Activated T-cell treated with anti-CD3 and anti-CD28 coated beads, Interleukin-2, amount 50 U/mL, for 72 hours (primary cell): ENCODE data around the gene DHRSX. TPM values are rescaled to one million over a fixed set of nuclear protein-coding genes. Genes with fewer than 3 reads are reported as not detected.
"Not testable (repeated sequence)": the region's sequence is repeated elsewhere in the genome, so short reads cannot be mapped to it uniquely, and the experiment has no call there.

ENCODE experiments used
- ATAC-seq, 2 donors: fragments of 150-1000 bp; cut with Tn5 transposase; replicated peaks in 1 of 2; 2 replicates each; pipeline ENCODE4 v1.10.0; 2021; ENCODE audit warnings: moderate library complexity in 2 of 2, mild to moderate bottlenecking in 1 of 2
- DNase-seq, 2 donors: peaks; one replicate each; pipeline ENCODE4 v3.0.0; 2021 to 2022; ENCODE audit warnings: mixed read lengths in 1 of 2
- H3K27ac Mint-ChIP-seq: one replicate; pipeline ENCODE4 v1.8.0; 2022; ENCODE audit warnings: mild to moderate bottlenecking, moderate library complexity, mixed read lengths
- H3K27me3 Mint-ChIP-seq: one replicate; pipeline ENCODE4 v1.8.0; 2022; ENCODE audit warnings: low read depth, mixed read lengths
- H3K36me3 Mint-ChIP-seq, 2 donors: one replicate each; pipeline ENCODE4 v1.8.0; 2022; ENCODE audit warnings: mixed read lengths in 2 of 2, mild to moderate bottlenecking in 1 of 2; ENCODE audit not compliant: insufficient read depth in 2 of 2
- H3K4me1 Mint-ChIP-seq: one replicate; pipeline ENCODE4 v1.8.0; 2022; ENCODE audit warnings: low read depth, mixed read lengths
- H3K4me3 Mint-ChIP-seq, 2 donors: one replicate each; pipeline ENCODE4 v1.8.0; 2022; ENCODE audit warnings: mild to moderate bottlenecking in 2 of 2, mixed read lengths in 2 of 2, moderate library complexity in 2 of 2
- H3K9me3 Mint-ChIP-seq, 2 donors: one replicate each; pipeline ENCODE4 v1.8.0; 2022; ENCODE audit warnings: mixed read lengths in 2 of 2
- total RNA-seq, 2 donors: library from RNA; stranded (reverse); gene quantifications; one replicate each; pipeline ENCODE4 v1.2.3, GENCODE V29; 2022

The DHRSX gene
- total RNA-seq, 2 donors from 2014 or later = 24.0 to 26.0 TPM

DNA sequence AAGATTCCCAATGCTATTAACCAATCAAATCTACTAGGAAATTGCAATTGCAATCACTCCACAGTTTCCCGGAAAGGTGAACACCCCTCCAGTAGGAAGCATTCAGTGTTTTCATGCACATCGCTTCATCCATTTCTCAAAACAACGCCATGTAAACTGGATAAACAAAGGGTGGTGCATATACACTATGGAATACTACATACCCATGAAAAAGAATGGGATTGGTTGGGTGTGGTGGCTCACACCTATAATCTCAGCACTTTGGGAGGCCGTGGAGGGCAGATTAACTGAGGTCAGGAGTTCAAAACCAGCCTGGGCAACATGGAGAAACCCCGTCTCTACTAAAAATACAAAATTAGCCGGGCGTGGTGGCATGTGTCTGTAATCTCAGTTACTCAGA, 29.1 kb downstream of the DHRSX start:
- no peak for ATAC-seq
- Mint-ChIP-seq H3K4me3 (no peak overlapping the region), H3K9me3 (peaks cover 0 to 6% of the 10 kb centered on the region in 2 donors), H3K27me3 (no peaks in the 10 kb centered on the region), H3K36me3 (peaks cover 6% of the 10 kb centered on the region in 2 donors), H3K27ac (no peak overlapping the region), H3K4me1 (no peaks in the 10 kb centered on the region)
- DNase-seq = no peak

DNA sequence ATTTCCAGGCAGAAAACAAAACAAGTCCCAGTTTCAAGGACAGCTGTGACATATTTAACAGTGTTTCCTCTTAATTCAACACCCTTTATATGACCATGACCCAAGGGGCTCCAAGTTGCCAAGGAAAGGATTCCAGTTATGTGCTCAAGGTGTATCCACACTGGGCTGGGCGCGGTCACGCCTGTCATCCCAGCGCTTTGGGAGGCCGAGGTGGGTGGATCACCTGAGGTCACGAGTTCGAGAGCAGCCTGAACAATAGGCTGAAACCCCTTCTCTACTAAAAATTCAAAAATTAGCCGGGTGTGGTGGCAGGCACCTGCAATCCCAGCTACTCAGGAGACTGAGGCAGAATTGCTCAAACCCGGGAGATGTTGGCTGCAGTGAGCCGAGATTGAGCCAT, 29.6 kb downstream of the DHRSX start:
- H3K4me1 Mint-ChIP-seq, H3K4me3 Mint-ChIP-seq, DNase-seq, H3K36me3 Mint-ChIP-seq, H3K27ac Mint-ChIP-seq, ATAC-seq, H3K9me3 Mint-ChIP-seq, H3K27me3 Mint-ChIP-seq: not testable (repeated sequence)

DNA sequence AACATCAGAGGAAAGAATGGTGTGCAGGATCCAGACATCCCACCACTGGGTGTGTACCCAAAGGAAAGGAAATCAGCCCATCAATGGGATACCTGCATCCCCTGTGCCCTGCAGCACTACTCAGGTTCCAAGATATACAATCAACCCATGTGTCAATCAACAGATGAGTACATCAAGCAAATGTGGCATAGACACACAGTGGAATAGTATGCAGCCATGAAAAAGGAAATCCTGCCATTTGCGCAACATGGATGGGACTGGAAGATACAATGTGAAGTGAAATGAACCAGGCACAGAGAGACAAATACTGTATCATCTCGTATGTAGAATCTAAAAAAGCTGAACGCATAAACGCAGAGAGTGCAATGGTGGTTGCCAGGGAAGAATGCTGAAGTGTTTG, 30.9 kb downstream of the DHRSX start:
- DNase-seq, H3K36me3 Mint-ChIP-seq, H3K27me3 Mint-ChIP-seq, H3K4me1 Mint-ChIP-seq, H3K4me3 Mint-ChIP-seq, H3K9me3 Mint-ChIP-seq, H3K27ac Mint-ChIP-seq, ATAC-seq: not testable (repeated sequence)

DNA sequence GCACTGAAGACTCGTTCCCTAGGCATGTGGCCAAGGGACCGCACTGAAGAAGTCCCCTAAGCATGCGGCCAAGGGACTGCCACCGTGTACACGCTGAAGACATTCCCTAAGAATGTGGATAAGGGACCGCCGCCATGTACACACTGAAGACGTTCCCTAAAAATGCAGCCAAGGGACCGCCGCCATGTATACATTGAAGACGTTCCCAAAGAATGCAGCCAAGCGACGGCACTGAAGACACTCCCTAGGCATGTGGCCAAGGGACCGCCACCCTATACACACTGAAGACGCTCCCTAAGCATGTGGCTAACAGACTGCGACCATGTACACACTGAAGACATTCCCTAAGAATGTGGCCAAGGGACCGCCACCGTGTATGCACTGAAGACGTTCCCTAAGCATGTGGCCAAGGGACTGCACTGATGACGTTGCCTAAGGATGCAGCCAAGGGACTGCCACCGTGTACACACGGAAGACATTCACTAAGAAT, 31.5 kb downstream of the DHRSX start:
- Mint-ChIP-seq H3K4me3 (no peak overlapping the region), H3K36me3 (peaks cover 6% of the 10 kb centered on the region in 2 donors), H3K4me1 (no peaks in the 10 kb centered on the region), H3K27me3 (no peaks in the 10 kb centered on the region), H3K27ac (no peak overlapping the region), H3K9me3 (peaks cover 0 to 6% of the 10 kb centered on the region in 2 donors)
- ATAC-seq (no peak), DNase-seq (no peak)

DNA sequence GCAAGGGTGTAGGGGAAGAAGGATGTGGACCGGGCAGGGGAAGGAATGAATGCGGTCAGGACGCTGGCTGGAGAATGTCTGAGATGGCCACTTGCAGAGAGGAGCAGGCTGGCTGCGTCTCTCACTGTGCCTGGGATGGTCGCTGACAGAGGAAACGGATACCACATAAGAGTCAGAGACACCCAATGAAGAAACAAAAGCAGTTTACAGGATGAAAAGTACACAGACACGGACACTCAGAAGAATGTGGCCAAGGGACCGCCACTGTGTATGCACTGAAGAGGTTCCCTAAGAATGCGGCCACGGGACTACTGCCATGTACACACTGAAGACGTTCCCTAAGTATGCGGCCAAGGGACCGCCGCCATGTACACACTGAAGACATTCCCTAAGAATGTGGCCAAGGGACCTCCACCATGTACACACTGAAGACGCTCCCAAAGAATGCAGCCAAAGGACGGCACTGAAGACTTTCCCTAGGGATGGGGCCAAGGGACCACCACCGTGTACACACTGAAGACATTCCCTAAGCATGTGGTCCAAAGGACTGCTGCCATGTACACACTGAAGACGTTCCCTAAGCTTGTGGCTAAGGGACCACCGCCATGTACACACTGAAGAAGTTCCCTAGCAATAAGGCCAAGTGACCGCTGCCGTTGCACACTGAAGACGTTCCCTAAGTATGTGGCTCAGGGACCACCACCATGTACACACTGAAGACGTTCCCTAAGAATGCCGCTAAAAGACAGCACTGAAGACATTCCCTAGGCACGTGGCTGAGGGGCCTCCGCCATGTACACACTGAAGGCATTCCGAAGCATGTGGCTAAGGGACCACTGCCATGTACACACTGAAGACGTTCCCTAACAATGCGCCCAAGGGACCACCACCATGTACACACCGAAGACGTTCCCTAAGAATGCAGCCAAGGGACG, 32.2 kb downstream of the DHRSX start:
- Mint-ChIP-seq H3K36me3 (peaks cover 6% of the 10 kb centered on the region in 2 donors), H3K9me3 (peaks cover 0 to 6% of the 10 kb centered on the region in 2 donors), H3K4me3 (no peak overlapping the region), H3K27ac (no peak overlapping the region), H3K27me3 (no peaks in the 10 kb centered on the region), H3K4me1 (no peaks in the 10 kb centered on the region)
- ATAC-seq (no peak), DNase-seq (no peak)

DNA sequence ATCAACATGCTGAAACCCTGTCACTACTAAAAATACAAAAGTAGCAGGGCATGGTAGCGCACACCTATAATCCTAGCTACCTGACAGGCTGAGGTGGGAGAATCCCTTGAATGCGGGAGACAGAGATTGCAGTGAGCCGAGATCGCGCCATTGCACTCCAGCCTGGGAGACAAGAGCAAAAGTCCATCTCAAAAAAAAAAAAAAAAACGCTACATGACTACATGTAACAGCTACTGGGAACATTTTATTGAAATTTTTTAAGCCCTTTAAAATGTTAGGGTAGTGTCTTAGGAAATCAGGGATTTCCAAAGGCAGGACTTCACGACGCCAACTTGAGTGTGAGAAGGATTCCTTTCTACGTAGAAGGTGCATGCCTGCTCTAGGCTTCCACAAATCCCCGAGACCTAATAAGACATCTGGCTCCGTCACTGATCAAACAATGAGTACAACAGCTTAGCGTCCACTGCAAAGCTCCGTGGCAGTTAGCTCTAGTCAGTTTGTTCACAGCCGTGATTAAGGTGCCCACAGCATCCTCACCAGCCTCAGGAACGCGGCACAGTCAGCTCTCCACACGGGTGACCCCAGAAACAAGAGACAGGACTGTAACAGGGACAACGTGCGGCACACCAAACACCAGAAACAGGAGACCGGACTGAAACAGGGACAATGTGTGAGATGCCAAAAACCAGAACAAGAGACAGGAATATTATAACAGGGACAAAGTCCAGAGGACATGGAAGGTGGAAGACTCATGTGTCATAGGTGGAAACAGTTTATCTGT, 33.7 kb downstream of the DHRSX start:
- Mint-ChIP-seq H3K27me3 (no peaks in the 10 kb centered on the region), H3K36me3 (peaks cover 6% of the 10 kb centered on the region in 2 donors), H3K4me1 (no peaks in the 10 kb centered on the region), H3K9me3 (peaks cover 0 to 6% of the 10 kb centered on the region in 2 donors), H3K4me3 (no peak overlapping the region), H3K27ac (no peak overlapping the region)
- ATAC-seq (no peak), DNase-seq (no peak)

DNA sequence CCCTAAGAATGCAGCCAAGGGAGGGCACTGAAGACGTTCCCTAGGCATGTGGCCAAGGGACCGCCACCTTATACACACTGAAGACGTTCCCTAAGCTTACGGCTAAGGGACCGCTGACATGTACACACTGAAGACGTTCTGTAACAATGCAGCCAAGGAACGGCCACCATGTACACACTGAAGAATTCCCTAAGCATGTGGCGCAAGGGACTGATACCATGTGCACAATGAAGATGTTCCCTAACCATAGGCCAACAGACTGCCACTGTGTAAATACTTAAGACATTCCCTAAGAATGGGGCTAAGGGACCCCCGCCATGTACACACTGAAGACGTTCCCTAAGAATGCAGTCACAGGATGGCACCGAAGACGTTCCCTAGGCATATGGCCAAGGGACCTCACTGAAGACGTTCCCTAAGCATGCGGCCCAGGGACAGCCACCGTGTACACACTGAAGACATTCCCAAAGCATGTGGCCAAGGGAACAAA, 36.1 kb downstream of the DHRSX start:
- DNase-seq (no peak), ATAC-seq (no peak)
- no peaks in the 10 kb centered on the region for H3K27me3 Mint-ChIP-seq
- H3K4me1 Mint-ChIP-seq = no peaks in the 10 kb centered on the region
- no peak overlapping the region for H3K27ac Mint-ChIP-seq
- H3K36me3 Mint-ChIP-seq = peaks cover 2% of the 10 kb centered on the region in 2 donors
- no peak overlapping the region for H3K4me3 Mint-ChIP-seq
- H3K9me3 Mint-ChIP-seq = peaks cover 0 to 2% of the 10 kb centered on the region in 2 donors

DNA sequence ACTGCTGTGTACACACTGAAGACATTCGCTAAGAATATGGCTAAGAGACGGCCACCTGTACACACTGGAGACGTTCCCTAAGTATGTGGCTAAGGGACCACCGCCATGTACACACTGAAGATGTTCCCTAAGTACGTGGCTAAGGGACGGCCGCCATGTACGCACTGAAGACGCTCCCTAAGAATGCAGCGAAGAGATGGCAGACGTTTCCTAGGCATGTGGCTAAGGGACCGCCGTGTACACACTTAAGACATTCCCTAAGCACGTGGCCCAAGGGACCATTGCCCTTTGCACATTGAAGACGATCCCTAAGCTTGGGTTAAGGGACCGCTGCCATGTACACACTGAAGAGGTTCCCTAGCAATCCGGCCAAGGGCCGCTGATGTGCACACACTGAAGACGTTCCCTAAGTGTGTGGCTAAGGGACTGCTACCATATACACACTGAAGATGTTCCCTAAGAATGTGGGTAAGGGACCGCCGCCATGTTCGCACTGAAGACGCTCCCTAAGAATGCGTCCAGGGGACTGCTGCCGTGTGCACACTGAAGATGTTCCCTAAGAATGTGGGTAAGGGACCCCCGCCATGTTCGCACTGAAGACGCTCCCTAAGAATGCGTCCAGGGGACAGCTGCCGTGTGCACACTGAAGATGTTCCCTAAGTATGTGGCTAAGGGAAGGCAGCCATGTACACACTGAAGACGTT, 36.7 kb downstream of the DHRSX start:
- Mint-ChIP-seq H3K4me1 (no peaks in the 10 kb centered on the region), H3K9me3 (no peaks in the 10 kb centered on the region), H3K27ac (no peak overlapping the region), H3K36me3 (no peaks in the 10 kb centered on the region), H3K4me3 (no peak overlapping the region), H3K27me3 (no peaks in the 10 kb centered on the region)
- ATAC-seq = no peak
- DNase-seq = no peak

DNA sequence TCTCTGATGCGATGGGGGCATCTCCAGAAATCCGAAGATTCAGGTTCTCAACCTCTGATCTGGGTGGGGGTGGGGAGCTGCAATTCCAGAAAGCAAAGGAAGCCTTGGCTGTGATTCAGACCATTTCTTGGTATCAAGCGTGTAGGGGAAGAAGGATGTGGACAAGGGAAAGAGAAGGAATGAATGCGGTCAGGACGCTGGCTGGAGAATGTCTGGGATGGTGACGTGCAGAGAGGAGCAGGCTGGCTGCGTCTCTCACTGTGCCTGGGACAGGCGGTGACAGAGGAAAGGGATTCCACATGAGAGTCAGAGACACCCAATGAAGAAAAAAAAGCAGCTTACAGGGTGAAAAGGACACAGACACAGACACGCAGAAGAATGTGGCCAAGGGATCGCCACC, 37.3 kb downstream of the DHRSX start:
- not testable (repeated sequence) for H3K36me3 Mint-ChIP-seq, H3K4me1 Mint-ChIP-seq, H3K4me3 Mint-ChIP-seq, DNase-seq, H3K27ac Mint-ChIP-seq, H3K9me3 Mint-ChIP-seq, H3K27me3 Mint-ChIP-seq, ATAC-seq

DNA sequence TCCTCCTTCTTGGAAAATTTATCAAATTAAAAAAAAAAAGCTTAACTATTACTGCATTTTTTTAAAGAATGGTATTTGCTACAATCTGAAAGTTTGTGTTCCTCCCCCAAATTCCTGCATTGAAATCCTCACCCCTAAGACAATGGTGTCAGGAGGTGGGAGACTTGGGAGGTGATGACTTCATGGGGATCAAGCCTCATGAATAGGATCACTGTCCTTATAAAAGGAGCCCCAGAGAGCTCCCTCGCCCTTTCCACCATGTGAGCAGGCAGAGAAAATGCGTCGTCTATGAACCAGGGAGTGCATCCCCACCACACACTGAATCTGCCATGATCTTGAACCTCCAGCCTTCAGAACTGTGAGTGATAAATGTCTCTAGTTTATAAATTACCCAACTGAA, 38.0 kb downstream of the DHRSX start:
- no peak overlapping the region for H3K27ac Mint-ChIP-seq
- no peak overlapping the region for H3K4me3 Mint-ChIP-seq
- ATAC-seq = no peak
- no peaks in the 10 kb centered on the region for H3K27me3 Mint-ChIP-seq
- H3K4me1 Mint-ChIP-seq = no peaks in the 10 kb centered on the region
- DNase-seq = no peak
- peaks cover 2 to 4% of the 10 kb centered on the region in 2 donors for H3K36me3 Mint-ChIP-seq
- H3K9me3 Mint-ChIP-seq = peaks cover 0 to 4% of the 10 kb centered on the region in 2 donors

DNA sequence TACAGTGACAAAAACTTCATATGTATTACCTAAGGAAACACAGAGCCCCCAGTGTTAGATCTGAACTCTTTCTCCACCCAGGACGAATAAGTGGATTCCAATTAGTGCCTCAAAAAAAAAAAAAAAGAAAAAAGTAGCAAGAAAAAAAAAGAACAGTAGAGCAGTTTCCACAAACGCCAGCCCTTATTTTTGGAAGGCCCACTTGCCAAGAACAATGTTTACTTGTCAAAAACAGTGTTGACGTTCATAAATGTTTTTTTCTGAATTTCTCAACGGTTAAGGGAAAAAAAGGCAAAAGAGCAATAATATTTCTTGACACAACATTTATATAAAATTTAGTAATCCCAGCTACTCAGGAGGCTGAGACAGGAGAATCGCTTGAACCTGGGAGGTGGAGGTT, 38.7 kb downstream of the DHRSX start:
- peaks cover 0 to 4% of the 10 kb centered on the region in 2 donors for H3K9me3 Mint-ChIP-seq
- no peaks in the 10 kb centered on the region for H3K27me3 Mint-ChIP-seq
- no peak for ATAC-seq
- no peak for DNase-seq
- H3K4me3 Mint-ChIP-seq = no peak overlapping the region
- no peaks in the 10 kb centered on the region for H3K4me1 Mint-ChIP-seq
- H3K36me3 Mint-ChIP-seq = peaks cover 2 to 4% of the 10 kb centered on the region in 2 donors
- peak overlapping the region; percentile 63 for H3K27ac Mint-ChIP-seq

DNA sequence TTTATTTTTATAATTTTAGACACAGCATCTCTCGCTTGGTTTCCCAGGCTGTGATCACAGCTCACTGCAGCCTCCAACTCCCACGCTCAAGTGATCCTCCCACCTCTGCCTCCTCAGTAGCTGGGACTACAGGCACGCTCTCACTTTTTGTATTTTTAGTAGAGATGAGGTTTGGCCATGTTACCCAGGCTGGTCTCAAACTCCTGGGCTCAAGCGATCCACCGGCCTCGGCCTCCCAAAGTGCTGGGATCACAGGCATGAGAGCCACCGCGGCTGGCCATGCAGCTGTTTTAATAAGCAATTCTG, 39.1 kb downstream of the DHRSX start:
- no peaks in the 10 kb centered on the region for H3K27me3 Mint-ChIP-seq
- no peaks in the 10 kb centered on the region for H3K4me1 Mint-ChIP-seq
- H3K27ac Mint-ChIP-seq = no peak overlapping the region
- H3K9me3 Mint-ChIP-seq = peaks cover 0 to 4% of the 10 kb centered on the region in 2 donors
- DNase-seq = no peak
- H3K4me3 Mint-ChIP-seq = no peak overlapping the region
- peaks cover 2 to 4% of the 10 kb centered on the region in 2 donors for H3K36me3 Mint-ChIP-seq
- no peak for ATAC-seq
